Adrenal gland (tissue), 12 donors: ENCODE measurements around the gene THRB. TPM values are rescaled to one million over a fixed set of nuclear protein-coding genes. Genes with fewer than 3 reads are reported as not detected.
A peak's percentile ranks its signal among the peaks of the same experiment; 100 is the strongest.

Experiments
- DNase-seq, 7 donors: peaks; one replicate each; pipeline ENCODE4 v3.0.0-alpha.2; 2019 to 2020
- H3K27ac ChIP-seq, 5 donors: fragments of 200-600 bp; sonication (generic) in 4 of 5; 1 replicate in 3 of 5; 2 replicates in 2 of 5; pipeline versions ENCODE4 v1.5.1 to v1.8.0; 2016 to 2020; ENCODE audit warnings: mild to moderate bottlenecking in 1 of 5
- H3K27me3 ChIP-seq: fragments of 200-600 bp; 2 replicates; pipeline ENCODE4 v1.8.0; 2021
- H3K36me3 ChIP-seq, 2 donors: fragments of 200-600 bp; replicated peaks in 1 of 2; 1 replicate in 1 of 2; 2 replicates in 1 of 2; pipeline versions ENCODE4 v1.5.1 to v1.8.0; 2018 to 2022
- H3K4me1 ChIP-seq, 2 donors: fragments of 200-600 bp; replicated peaks in 1 of 2; 1 replicate in 1 of 2; 2 replicates in 1 of 2; pipeline versions ENCODE4 v1.5.1 to v1.8.0; 2018 to 2021
- H3K4me3 ChIP-seq, 4 donors: fragments of 200-600 bp; sonication (generic) in 3 of 4; one replicate each; pipeline ENCODE4 v1.5.1; 2016 to 2018
- H3K9me3 ChIP-seq, 3 donors: fragments of 200-600 bp; sonication (generic) in 1 of 3; replicated peaks in 1 of 3; 1 replicate in 2 of 3; 2 replicates in 1 of 3; pipeline versions ENCODE4 v1.5.1 to v1.8.0; 2016 to 2021
- POLR2A ChIP-seq, 2 donors: fragments of 450-650 bp; IDR thresholded peaks; one replicate each; pipeline ENCODE4 v1.6.1; 2017; ENCODE audit warnings: antibody characterized with exemption in 2 of 2, mild to moderate bottlenecking in 2 of 2, moderate library complexity in 1 of 2
- WGBS, 4 donors: extraction: QIAGEN DNeasy Blood & Tissue Kit in 2 of 4; methylation state at CpG; one replicate each; pipeline versions ENCODE4 v1.1.5 to v1.1.7; 2013 to 2017; 5-methylcytosine and 5-hydroxymethylcytosine counted together
- intact Hi-C, 2 donors: fragments of 100-400 bp; cut with DNase I; formaldehyde crosslinking; loops; one replicate each; pipeline versions ENCODE4 v1.14.1 to v1.15.0; 2022 to 2023
- polyA plus RNA-seq, 3 donors: library from polyadenylated mRNA; stranded (reverse); fragments of 200-250 nt in 2 of 3; fragments of 350-450 nt in 1 of 3; fragmentation: Illumina TruSeq in 1 of 3; extraction: RNeasy Lipid Tissue Mini Kit (QIAGEN cat#74804) in 1 of 3; gene quantifications; one replicate each; pipeline ENCODE4 v1.2.3, GENCODE V29; 2013 to 2014
- total RNA-seq, 9 donors: library from RNA; depleted of rRNA in 4 of 9; stranded (reverse); fragments of >200 nt in 4 of 9; fragments of 120-200 nt in 1 of 9; fragmentation: NEBNext Ultra II Directional in 1 of 9; extraction: Animal tissue kit (Norgen Biotek cat#: 25700) in 1 of 9; gene quantifications; one replicate each; pipeline versions ENCODE4 v1.1.0 to v1.2.4, GENCODE V29; 2013 to 2023
- TF ChIP-seq, protein P1 (sequence below), 6 experiments: fragments of 450-650 bp in 4 of 6; fragments of 200-600 bp in 2 of 6; sonication (generic) in 1 of 6; IDR thresholded peaks; 1 replicate in 5 of 6; 2 replicates in 1 of 6; pipeline versions ENCODE4 v1.5.1 to v1.8.0; 2016 to 2021; ENCODE audit warnings: antibody characterized with exemption in 6 of 6, mild to moderate bottlenecking in 2 of 6, moderate library complexity in 1 of 6
- donor health status: healthy with polysubstance abuse.
- donor health status: Bipolar disorder and iron deficiency.
- donor health status: DM: yes; HTN: yes; CAD: no.
- donor health status: DM: no; HTN: no; CAD: no.
- donor health status: DM: no; HTN: no; CAD: no.
- donor health status: DM: yes; HTN: yes; CAD: no.

The THRB gene
- total and polyA plus RNA-seq, 12 donors, result 3.0 to 30.7 (median 13.5) TPM

DNA sequence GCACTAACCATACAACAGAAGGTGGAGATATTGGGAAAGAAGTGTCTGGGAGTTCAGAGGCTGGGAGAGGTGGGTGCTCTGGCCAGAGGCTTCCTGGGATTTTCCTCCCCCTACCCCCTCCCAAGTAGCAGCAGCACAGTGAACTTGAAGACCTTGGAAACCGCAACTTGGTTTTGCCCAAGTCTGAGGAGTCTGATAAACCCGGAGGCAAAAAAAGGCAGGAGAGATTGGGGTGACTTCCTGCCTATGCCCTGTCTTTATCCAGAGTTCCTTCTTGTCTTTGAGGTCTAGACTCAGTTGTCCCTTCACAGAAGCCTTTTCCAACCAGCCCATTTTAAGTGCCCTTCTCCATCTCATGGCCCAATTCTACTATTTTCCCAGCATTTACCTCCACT is 25.4 kb upstream of the THRB start:
- peaks cover 4 to 7% of the 10 kb centered on the region in 2 donors for H3K4me1 ChIP-seq
- H3K27ac ChIP-seq, result peak overlapping the region in 1 of 5 donors; percentile 64
- TF ChIP-seq, protein P1, sequence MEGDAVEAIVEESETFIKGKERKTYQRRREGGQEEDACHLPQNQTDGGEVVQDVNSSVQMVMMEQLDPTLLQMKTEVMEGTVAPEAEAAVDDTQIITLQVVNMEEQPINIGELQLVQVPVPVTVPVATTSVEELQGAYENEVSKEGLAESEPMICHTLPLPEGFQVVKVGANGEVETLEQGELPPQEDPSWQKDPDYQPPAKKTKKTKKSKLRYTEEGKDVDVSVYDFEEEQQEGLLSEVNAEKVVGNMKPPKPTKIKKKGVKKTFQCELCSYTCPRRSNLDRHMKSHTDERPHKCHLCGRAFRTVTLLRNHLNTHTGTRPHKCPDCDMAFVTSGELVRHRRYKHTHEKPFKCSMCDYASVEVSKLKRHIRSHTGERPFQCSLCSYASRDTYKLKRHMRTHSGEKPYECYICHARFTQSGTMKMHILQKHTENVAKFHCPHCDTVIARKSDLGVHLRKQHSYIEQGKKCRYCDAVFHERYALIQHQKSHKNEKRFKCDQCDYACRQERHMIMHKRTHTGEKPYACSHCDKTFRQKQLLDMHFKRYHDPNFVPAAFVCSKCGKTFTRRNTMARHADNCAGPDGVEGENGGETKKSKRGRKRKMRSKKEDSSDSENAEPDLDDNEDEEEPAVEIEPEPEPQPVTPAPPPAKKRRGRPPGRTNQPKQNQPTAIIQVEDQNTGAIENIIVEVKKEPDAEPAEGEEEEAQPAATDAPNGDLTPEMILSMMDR (IDR thresholded peaks at IDR 0.05), result no peak
- TF ChIP-seq POLR2A (IDR thresholded peaks at IDR 0.05), result no peak
- no peaks in the 10 kb centered on the region for H3K36me3 ChIP-seq
- peak overlapping the region in 2 of 4 donors; percentile 5 to 45 for H3K4me3 ChIP-seq
- DNase-seq, result no peak
- H3K9me3 ChIP-seq, result no peaks in the 10 kb centered on the region
- 37 to 71% (median 53%) methylated on average over 2 of the region's 2 CpGs for WGBS, 4 donors
- no peaks in the 10 kb centered on the region for H3K27me3 ChIP-seq
- intact Hi-C loops, result loop anchor here in 1 of 2 donors (10.0 kb wide), 1 partner anchor 65 kb away; no protein-coding TSS in a partner anchor

DNA sequence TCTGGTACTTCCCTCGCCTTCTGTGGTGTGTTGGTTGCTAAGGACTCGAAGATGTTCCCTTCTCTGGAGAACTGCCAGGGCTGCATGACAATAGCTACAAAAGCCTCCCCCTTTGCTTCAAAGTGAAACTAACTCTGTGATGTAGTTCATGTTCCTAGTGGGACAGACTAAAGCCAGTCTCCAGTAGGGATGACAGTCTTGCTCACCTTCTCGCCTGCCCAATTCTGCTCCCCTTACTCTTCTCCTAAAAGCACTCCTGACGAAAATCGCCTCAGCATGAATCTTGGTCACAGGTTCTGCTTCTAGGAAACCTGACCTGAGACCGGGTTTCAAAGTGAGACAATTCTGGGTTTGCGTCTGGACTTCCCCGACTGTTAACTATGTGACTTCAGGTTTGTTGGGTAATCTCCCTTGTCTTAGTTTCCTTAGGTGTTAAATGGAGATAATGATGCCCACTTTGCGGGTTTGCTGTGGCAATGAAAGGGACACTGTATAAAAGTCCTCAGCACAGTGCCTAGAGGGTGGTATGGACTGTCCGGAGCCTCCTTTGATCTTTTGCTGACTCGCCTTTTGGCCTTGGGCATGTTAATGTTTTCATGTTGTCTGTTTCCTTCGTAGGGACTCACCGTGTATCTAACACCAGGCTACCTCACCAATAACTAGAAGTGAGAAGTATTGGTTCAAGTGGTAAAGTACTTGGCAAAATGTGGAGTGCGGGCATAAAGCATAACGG is 24.9 kb upstream of the THRB start:
- intact Hi-C loops, result loop anchor here in 1 of 2 donors (10.0 kb wide), 1 partner anchor 65 kb away; no protein-coding TSS in a partner anchor
- H3K27ac ChIP-seq, result peak overlapping the region in 1 of 5 donors; percentile 64
- 41 to 49% (median 42%) methylated on average over 14 to 15 of the region's 15 CpGs for WGBS, 4 donors

DNA sequence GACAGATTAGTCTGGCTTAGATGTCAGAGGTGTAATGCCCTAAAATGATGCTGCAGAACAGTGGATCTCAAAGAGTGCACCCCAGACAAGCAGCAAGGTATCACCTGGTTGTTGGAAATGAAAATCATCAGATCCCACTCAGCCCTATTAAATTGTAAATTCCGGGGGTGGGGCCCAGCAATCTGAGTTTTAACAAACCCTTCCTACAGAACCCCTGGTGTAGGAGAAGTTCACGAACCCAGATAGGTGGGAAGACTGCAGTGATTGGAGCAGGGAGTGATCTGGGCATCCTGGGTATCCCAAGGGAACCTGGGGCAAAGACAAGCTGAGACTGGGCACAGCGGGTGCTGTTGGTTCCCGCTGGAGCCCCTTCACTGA is 24.3 kb upstream of the THRB start:
- 30 to 65% (median 47%) methylated on average over 4 of the region's 4 CpGs for WGBS, 4 donors

More for the DNA sequence above, 24.9 kb upstream of the THRB start:
- Histone ChIP-seq H3K4me1 (peaks cover 4 to 7% of the 10 kb centered on the region in 2 donors), H3K9me3 (no peaks in the 10 kb centered on the region), H3K4me3 (peak overlapping the region in 3 of 4 donors; percentile 5 to 45 (median 16)), H3K27me3 (no peaks in the 10 kb centered on the region), H3K36me3 (no peaks in the 10 kb centered on the region)
- no peak for TF ChIP-seq POLR2A (IDR thresholded peaks at IDR 0.05)
- TF ChIP-seq, protein P1 (IDR thresholded peaks at IDR 0.05), result no peak
- peak; percentile 42 to 82 (median 70) for DNase-seq

DNA sequence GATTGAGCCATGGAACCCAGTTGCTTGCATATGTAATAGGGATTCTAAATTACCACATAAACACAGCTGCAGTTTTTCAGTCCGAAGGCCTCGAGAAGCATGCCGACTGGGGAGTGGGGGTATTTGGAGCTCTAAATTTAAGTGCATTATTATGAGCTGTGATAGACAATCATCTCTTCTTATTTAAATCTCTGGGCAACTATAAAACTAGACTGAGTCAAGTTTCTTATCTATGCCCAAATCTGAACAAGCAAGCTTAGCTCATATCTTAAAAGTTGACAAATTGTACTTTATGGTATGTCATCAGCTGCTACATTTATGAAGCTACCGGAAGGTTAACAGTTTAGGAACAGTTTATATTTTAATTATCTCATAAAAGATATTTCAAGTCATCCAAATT is 19.5 kb upstream of the THRB start:
- Histone ChIP-seq H3K27me3 (no peaks in the 10 kb centered on the region), H3K4me1 (no peaks in the 10 kb centered on the region), H3K36me3 (no peaks in the 10 kb centered on the region), H3K4me3 (no peak overlapping the region), H3K27ac (no peak overlapping the region), H3K9me3 (no peaks in the 10 kb centered on the region)
- intact Hi-C loops, result no loop called here
- TF ChIP-seq, protein P1 (IDR thresholded peaks at IDR 0.05), result no peak
- TF ChIP-seq POLR2A (IDR thresholded peaks at IDR 0.05), result no peak
- DNase-seq, result no peak
- WGBS, 4 donors, result 74 to 85% (median 80%) methylated on average over 4 of the region's 4 CpGs

More for the DNA sequence above, 24.3 kb upstream of the THRB start:
- no peak for DNase-seq
- no peak for TF ChIP-seq POLR2A (IDR thresholded peaks at IDR 0.05)
- TF ChIP-seq, protein P1 (IDR thresholded peaks at IDR 0.05), result no peak
- intact Hi-C loops, result no loop called here
- Histone ChIP-seq H3K4me1 (peaks cover 4 to 7% of the 10 kb centered on the region in 2 donors), H3K27ac (peak overlapping the region in 1 of 5 donors; percentile 64), H3K36me3 (no peaks in the 10 kb centered on the region), H3K4me3 (peak overlapping the region in 2 of 4 donors; percentile 5 to 45), H3K27me3 (no peaks in the 10 kb centered on the region), H3K9me3 (no peaks in the 10 kb centered on the region)
